Mesothelial cell of epicardium (in vitro differentiated cells): ENCODE measurements around the gene JMJD1C. TPM values are rescaled to one million over a fixed set of nuclear protein-coding genes. Genes with fewer than 3 reads are reported as not detected.

ENCODE experiments used
- DNase-seq, 2 experiments: peaks; one replicate each; pipeline ENCODE4 v3.0.0; 2021; ENCODE audit warnings: low spot score in 2 of 2; ENCODE audit not compliant: unreplicated experiment in 2 of 2
- H3K27ac Mint-ChIP-seq: 2 replicates; pipeline ENCODE4 v1.8.0; 2021; ENCODE audit warnings: mixed read lengths
- H3K27me3 Mint-ChIP-seq: 2 replicates; pipeline ENCODE4 v1.8.0; 2021; ENCODE audit warnings: low read depth, mixed read lengths
- H3K36me3 Mint-ChIP-seq: 2 replicates; pipeline ENCODE4 v1.8.0; 2021; ENCODE audit warnings: mixed read lengths
- H3K4me1 Mint-ChIP-seq: 2 replicates; pipeline ENCODE4 v1.8.0; 2021; ENCODE audit warnings: mixed read lengths
- H3K4me3 Mint-ChIP-seq: 2 replicates; pipeline ENCODE4 v1.8.0; 2021; ENCODE audit warnings: mild to moderate bottlenecking, moderate library complexity, mixed read lengths
- H3K9me3 Mint-ChIP-seq: 2 replicates; pipeline ENCODE4 v1.8.0; 2021; ENCODE audit warnings: mixed read lengths
- CTCF ChIP-seq: fragments of 200-600 bp; sonication (generic); IDR thresholded peaks from one replicate; pipeline ENCODE4 v1.5.0; 2021; ENCODE audit warnings: antibody characterized with exemption; ENCODE audit not compliant: unreplicated experiment
- total RNA-seq: library from RNA; stranded (reverse); gene quantifications from 3 replicates; pipeline ENCODE4 v1.2.1, GENCODE V29; 2021

The JMJD1C gene
- total RNA-seq, 1 donor from 2014 or later: 112 TPM

GRCh38 chr10:63268798-63269503 is 196.8 kb downstream of the JMJD1C start:
- H3K27ac Mint-ChIP-seq: peak overlapping the region; percentile 100
- peaks cover 25% of the 10 kb centered on the region for H3K4me1 Mint-ChIP-seq
- no peaks in the 10 kb centered on the region for H3K9me3 Mint-ChIP-seq
- no peaks in the 10 kb centered on the region for H3K27me3 Mint-ChIP-seq
- TF ChIP-seq CTCF: no peak
- H3K36me3 Mint-ChIP-seq: no peaks in the 10 kb centered on the region
- DNase-seq: peak in 1 of 2 experiments; percentile 42
- peak overlapping the region; percentile 87 for H3K4me3 Mint-ChIP-seq

GRCh38 chr10:63268149-63268797 is 197.5 kb downstream of the JMJD1C start:
- peak overlapping the region; percentile 87 for H3K4me3 Mint-ChIP-seq

GRCh38 chr10:63267414-63268148 is 198.2 kb downstream of the JMJD1C start:
- H3K4me3 Mint-ChIP-seq: peak overlapping the region; percentile 87
- peak overlapping the region; percentile 100 for H3K27ac Mint-ChIP-seq
- no peak for DNase-seq
- no peaks in the 10 kb centered on the region for H3K27me3 Mint-ChIP-seq
- TF ChIP-seq CTCF: no peak
- H3K4me1 Mint-ChIP-seq: peaks cover 25% of the 10 kb centered on the region
- H3K9me3 Mint-ChIP-seq: no peaks in the 10 kb centered on the region
- no peaks in the 10 kb centered on the region for H3K36me3 Mint-ChIP-seq

More at GRCh38 chr10:63268149-63268797, 197.5 kb downstream of the JMJD1C start:
- no peaks in the 10 kb centered on the region for H3K36me3 Mint-ChIP-seq
- no peak for DNase-seq
- H3K27me3 Mint-ChIP-seq: no peaks in the 10 kb centered on the region
- no peak for TF ChIP-seq CTCF
- peaks cover 19% of the 10 kb centered on the region for H3K4me1 Mint-ChIP-seq
- peak overlapping the region; percentile 100 for H3K27ac Mint-ChIP-seq
- H3K9me3 Mint-ChIP-seq: no peaks in the 10 kb centered on the region

GRCh38 chr10:63266391-63267316 is 199.1 kb downstream of the JMJD1C start:
- TF ChIP-seq CTCF: no peak
- Mint-ChIP-seq H3K9me3 (no peaks in the 10 kb centered on the region), H3K4me1 (peaks cover 31% of the 10 kb centered on the region), H3K4me3 (peak overlapping the region; percentile 87), H3K27me3 (no peaks in the 10 kb centered on the region), H3K36me3 (peaks cover 4% of the 10 kb centered on the region), H3K27ac (peak overlapping the region; percentile 100)
- DNase-seq: no peak

- no peak for TF ChIP-seq CTCF
- Mint-ChIP-seq H3K27ac (peak overlapping the region; percentile 99), H3K9me3 (no peaks in the 10 kb centered on the region), H3K27me3 (no peaks in the 10 kb centered on the region), H3K4me1 (peaks cover 35% of the 10 kb centered on the region), H3K36me3 (peaks cover 13% of the 10 kb centered on the region), H3K4me3 (peak overlapping the region; percentile 87)
- no peak for DNase-seq
Observed at GRCh38 chr10:63265683-63266235, 200.0 kb downstream of the JMJD1C start.
